Stromal cell of bone marrow (primary cell): Measurements from ENCODE around the gene ATP11A.
A peak's percentile ranks its signal among the peaks of the same experiment; 100 is the strongest.
"Not testable (repeated sequence)": the region's sequence is repeated elsewhere in the genome, so short reads cannot be mapped to it uniquely, and the experiment has no call there.

Source experiments
- DNase-seq: peaks from one replicate; pipeline ENCODE4 v3.0.0-alpha.2; 2012; ENCODE audit warnings: low read depth

The ATP11A gene

GRCh38 chr13:112692586-112692985 is 2.7 kb downstream of the ATP11A start:
- DNase-seq, result no peak

GRCh38 chr13:112693831-112694497 is 4.1 kb downstream of the ATP11A start:
- DNase-seq, result peak; percentile 66

DNA sequence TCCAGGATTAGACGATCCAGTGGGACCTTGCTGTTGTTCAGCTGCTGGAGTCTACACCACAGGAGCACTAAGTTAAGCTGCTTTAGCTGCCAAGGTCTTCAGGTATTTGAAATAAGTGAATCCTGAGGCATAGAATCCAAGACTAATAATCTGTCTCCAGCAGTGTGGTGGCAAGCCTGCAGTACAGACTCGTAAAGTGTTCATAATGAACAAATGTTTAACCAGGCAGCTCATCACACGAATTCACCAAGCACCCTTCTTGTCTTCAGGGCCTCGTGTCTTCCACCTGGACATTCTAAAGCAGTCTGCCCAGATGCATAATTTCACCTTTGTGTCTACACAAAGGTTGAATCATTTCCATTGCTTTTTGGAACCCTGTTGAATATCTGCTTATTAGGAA is 5.3 kb downstream of the ATP11A start:
- no peak for DNase-seq

DNA sequence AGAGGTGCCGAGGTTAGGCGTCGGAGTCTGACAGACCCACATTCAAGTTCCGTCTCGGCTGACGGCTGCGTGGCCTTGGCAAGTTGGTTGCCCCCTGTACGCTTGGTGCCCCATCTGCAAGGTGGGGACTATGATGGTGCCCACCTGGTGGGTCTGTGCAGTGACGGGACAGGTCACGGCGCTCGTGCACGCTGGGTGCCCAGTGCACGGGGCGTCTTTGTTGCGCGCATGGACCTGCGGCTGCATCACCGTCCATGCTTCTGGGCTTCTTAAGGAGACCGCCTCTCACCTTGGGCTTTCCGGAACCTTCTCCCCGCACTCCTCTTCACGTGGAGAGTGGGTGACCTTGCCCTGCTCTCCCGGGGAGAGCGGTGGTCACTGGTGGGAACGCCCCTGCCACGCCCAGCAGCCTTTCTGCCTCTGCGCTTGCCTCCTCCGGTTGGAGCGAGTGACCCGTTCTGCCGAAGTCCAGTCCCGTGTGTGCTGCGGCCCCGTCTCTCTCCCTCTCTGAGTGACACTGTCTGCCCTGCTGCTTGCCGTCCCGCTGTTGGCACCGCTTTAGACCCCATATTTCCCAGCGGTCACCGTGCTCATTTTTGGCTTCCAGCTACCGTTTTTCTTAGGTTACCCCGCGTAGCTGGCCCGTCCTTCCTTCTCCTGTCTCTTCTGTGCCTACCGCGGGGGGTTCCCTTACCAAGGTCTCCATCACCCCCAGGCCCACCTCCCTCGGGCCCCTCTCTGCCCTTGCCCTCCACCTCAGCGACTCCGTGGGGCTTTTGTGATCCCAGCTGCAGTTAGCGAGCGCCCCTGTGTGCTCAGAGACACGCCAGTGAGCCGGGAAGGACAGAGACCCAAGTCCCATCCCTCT is 6.4 kb downstream of the ATP11A start:
- no peak for DNase-seq

GRCh38 chr13:112696869-112697465 is 7.1 kb downstream of the ATP11A start:
- no peak for DNase-seq

GRCh38 chr13:112697756-112698655 is 8.2 kb downstream of the ATP11A start:
- DNase-seq, result peak; percentile 25

GRCh38 chr13:112699322-112699918 is 9.6 kb downstream of the ATP11A start:
- no peak for DNase-seq

DNA sequence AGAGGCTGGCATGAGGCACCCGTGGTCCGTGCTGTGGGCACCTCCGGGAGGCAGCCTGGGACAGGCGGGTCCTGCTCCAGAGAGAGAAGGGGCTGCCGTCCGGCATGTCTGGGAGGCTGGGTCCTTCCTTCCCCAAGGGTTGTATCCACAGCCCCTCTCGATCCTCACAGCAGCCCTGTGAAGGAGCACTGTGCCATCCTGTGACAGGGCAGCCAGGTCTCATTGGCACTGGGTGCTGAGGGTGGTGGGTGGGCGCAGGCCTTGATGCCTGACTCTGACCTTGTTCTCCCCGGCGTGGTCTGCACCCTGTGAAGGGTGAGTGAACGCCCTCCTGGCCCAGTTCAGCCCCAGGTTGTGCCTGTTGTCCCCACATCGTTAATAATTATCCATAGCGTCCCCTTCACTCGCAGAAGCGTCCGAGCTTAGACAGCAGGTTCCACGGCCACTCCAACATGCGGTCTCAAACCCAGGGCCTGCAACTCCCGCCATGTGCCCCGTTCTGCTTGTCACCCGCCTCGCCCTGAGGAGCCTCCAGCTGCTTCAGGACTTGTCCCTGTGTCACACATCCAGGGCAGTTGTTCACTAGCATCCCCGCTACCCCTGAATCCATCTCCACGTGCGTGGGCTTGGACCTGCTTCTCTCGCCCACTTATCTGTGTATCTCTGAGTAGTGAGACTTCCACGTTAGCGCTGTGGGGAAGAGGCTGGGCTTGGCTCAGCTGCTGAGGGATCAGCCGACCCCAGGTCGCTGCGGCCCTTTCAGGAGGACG is 10.6 kb downstream of the ATP11A start:
- DNase-seq, result no peak

DNA sequence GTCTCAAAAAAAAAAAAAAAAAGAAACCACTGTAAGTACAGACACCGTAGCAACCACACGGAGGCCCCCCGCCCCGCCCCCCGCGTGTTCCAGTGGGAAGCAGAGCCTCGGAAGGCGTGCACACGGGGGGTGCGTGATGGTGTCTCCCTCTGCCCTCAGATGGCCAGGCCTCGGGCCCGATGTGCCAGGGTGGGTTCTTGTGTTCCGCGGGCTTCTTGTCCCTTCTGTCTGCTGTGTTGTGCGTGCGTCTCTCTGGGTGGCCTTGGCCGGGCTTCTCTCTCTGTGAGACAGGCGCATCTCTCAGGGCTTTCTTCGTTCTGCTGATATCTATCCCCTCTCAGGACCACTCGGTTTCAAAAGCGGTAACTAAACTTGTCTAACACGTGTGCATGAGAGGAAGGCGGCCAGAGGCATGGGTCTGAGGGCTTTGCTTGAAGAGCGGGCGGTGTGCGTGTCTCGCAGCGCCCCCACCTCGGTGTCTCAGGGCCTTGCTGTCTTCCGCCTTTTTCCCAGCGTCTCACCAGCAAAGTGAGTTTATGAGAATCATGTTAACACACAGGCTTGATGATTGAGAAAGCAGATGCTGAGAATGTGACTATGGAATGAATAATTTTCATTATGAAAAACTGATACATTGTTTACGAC is 12.6 kb downstream of the ATP11A start:
- DNase-seq, result no peak

DNA sequence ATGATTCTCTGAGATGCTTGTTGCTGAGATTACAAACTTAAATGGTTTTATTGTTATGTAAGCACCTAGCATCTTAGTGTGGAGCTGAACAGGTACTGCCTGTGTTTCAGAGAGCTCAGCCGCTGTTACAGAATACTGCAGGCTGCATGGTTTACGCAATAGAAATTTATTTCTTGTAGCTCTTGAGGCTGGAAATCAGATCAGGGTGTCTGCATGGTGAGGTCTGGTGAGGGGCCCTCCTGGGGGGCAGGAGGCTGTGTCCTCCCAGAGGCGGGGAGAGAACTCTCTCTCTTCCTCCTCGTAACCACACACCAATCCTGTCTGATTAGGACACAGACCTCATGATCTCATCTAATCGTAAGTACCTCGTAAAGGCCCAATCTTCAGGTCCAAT is 13.1 kb downstream of the ATP11A start:
- no peak for DNase-seq

DNA sequence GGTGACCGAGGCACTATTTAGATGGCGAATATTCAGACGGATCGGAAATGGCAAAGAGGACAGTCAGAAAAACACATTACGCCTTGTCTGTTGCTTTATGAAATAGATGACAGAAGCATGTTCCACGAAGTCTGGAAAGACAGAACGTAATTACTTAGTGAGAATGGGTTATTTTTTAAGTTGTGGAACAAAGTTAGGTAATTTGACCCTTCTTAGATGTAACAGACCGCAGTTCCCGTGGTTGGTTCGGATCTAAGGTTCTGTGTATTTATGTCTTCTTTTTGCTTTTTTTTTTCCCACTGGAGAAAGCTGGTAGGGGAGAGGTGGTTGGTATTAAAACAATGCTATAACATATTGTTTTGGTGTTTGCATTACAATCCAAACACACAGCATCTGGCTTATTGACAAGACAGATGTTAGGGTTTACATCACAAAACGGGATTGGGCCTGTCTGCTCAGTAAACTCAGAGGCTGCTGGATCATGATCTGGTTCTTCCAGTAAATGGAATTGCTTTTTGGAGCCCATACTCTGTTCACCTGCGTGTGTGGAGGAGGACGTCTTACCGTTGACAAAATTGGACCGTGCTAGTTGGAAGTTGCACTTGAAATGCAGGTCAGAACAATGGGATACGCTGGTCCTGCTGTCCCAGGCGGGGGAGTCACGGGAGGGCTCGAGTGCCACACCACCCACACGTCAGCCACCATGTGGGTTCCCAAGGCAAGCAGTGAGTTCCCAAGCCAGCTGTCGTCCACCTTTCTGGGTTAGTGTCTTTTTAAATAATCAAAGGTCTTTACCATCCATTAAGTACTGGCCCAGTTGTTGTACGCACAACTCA is 13.8 kb downstream of the ATP11A start:
- DNase-seq, result no peak

- DNase-seq, result no peak
These were observed 14.7 kb downstream of the ATP11A start for GRCh38 chr13:112704308-112705145.

DNA sequence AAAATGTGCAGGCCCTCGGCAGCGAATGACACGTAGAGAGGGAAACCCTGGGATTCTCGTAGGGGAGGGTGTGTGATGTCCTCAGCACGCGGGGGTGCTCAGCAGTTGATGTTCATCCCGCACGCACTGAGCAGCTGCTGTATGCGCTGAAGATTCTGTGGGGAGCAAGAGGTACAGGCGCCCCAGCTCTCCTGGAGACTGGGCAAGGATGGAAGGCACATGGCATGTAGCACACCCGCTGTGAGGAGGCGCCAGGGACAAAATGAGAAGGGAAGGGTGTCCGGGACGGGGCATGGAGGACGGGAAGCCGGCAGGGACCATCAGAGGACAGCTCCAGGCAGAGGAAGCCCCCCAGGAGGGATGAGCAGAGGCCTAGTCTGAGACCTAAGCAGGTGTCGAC is 15.4 kb downstream of the ATP11A start:
- no peak for DNase-seq

DNA sequence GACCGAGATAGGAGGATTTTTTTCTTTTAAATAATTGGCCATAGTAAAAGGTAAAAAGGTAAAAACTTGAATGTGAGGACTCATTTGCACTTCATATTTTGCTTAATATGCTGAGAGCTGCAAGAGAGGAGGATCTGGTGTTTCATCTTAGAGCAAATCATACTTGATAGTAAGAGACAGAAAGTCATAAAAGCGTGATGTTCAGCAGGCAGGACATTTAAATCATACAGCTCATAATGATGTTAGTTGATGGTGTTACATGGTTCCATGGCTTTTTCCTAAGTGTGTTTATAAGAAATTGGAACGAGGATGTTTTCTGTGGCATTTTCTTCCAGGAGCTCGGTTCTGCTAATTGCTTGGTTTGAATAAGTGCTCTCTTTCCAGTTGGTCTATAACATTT is 16.3 kb downstream of the ATP11A start:
- no peak for DNase-seq

DNA sequence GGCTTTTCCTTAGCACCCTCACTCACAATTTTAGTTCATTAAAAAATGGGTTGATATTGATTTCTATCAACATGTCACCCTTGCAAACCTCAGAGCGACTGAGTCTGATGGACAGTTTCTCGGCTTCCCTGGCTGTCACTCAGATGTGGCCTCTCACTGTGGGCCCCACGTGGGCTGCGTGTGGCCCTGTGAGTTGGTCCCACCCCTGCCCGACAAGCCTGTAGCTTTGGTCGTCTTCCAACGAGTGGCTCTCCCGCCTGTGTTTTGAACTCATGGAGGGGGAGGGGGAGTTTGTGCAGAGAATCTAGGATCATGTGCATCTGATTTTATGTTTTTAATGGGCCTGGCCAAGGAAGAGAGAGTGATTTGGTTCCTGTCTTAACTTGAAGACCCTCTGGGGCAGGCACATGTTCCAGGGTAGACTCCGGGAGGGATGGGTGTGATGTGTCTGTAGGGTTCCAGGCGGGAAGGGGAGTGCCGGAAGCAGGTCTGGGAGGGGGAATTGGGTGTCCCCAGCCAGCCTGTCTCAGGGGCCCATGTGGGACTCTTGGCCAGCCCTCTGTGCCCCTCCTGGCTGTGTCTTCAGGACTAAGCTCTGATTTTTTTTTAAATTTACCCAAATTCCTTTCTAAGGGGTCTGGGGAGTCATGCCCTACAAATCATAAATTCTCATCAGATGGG is 18.9 kb downstream of the ATP11A start:
- no peak for DNase-seq

DNA sequence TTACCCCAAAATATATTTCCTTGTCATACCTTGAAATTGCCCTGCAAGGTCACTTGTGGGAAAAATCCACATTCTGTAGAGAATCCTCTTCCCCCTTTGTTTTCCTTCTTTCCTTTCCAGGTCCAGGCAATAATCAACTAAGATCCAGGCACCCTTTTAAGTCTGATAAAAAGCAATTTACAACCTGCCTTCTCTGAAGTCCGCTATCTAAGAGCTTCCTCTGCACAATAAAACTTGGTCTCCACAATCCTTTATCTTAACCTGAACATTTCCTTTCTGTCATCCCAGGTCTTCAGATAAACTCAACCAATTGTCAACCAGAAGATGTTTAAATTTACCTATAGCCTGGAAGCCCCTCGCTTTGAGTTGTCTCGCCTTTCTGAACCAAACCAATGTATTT is 19.5 kb downstream of the ATP11A start:
- not testable (repeated sequence) for DNase-seq

- DNase-seq, result no peak
These were observed 20.3 kb downstream of the ATP11A start for GRCh38 chr13:112709825-112710783.
